WERI-Rb-1 (cell line): ENCODE measurements around the gene AHNAK.

Experiments used
- DNase-seq: peaks from one replicate; pipeline ENCODE4 v3.0.0-alpha.2; 2020
- H3K27ac ChIP-seq: fragments of 250-450 bp; sonication (Bioruptor Pico); 2 replicates; pipeline ENCODE4 v1.5.1; 2020; ENCODE audit warnings: mild to moderate bottlenecking, moderate library complexity
- H3K27me3 ChIP-seq: fragments of 250-450 bp; sonication (Bioruptor Pico); 2 replicates; pipeline ENCODE4 v1.5.1; 2021; ENCODE audit warnings: mild to moderate bottlenecking, low read depth, moderate library complexity; ENCODE audit not compliant: insufficient read depth, severe bottlenecking
- H3K36me3 ChIP-seq: fragments of 250-450 bp; sonication (Bioruptor Pico); 2 replicates; pipeline ENCODE4 v1.5.1; 2020; ENCODE audit warnings: mild to moderate bottlenecking, moderate library complexity
- H3K4me3 ChIP-seq: 2 replicates; pipeline ENCODE4 v1.5.1; 2011; ENCODE audit warnings: low read depth, mild to moderate bottlenecking, control low read depth, low read length
- H3K9me3 ChIP-seq: fragments of 250-450 bp; sonication (Bioruptor Pico); 2 replicates; pipeline ENCODE4 v1.5.1; 2021; ENCODE audit warnings: mild to moderate bottlenecking, moderate library complexity; ENCODE audit not compliant: severe bottlenecking
- CTCF ChIP-seq: IDR thresholded peaks from 2 replicates; pipeline ENCODE4 v1.5.1; 2011; ENCODE audit warnings: low read depth, mild to moderate bottlenecking, control low read depth, inconsistent platforms, low read length

Gene AHNAK

DNA sequence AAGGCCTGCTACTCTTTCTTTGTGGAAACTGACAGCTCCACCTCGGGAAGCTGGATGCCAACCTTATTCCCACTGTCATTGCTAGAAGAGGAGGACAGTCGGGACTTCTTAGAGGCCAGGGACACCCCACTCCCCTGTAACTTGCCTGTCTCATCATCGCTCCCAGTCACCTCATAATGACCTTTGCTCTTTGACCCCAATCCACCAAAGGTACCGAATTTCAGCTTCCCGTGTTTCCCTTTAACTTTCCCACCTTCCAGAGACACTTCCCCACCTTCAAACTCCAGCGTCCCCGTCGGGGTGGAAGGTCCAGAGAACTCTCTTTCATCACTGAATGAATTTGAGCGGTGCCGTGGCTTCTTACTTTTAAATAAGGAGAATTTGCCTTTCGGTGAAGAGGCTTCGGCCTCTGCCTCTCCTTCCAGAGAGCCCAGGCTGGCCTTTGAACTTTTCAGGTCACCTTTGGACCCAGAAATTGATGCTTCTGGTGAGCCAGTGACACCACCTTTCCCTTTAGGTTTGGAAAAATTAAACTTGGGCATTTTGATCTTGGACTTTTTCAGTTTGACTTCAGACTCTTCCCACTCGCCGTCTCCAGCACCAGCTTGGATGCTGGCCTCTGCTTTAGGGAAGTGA is 29.8 kb downstream of the AHNAK start:
- peaks cover 12% of the 10 kb centered on the region for H3K27me3 ChIP-seq
- H3K9me3 ChIP-seq: no peaks in the 10 kb centered on the region
- DNase-seq: no peak
- no peak for TF ChIP-seq CTCF
- H3K27ac ChIP-seq: no peak overlapping the region
- H3K36me3 ChIP-seq: no peaks in the 10 kb centered on the region
- H3K4me3 ChIP-seq: no peak overlapping the region

- Histone ChIP-seq H3K9me3 (no peaks in the 10 kb centered on the region), H3K36me3 (no peaks in the 10 kb centered on the region), H3K27ac (no peak overlapping the region), H3K27me3 (peaks cover under 1% of the 10 kb centered on the region), H3K4me3 (no peak overlapping the region)
- DNase-seq: no peak
- no peak for TF ChIP-seq CTCF
Measured at GRCh38 chr11:62514151-62514550, 32.5 kb downstream of the AHNAK start.

- Histone ChIP-seq H3K36me3 (no peaks in the 10 kb centered on the region), H3K4me3 (no peak overlapping the region), H3K27ac (no peak overlapping the region), H3K9me3 (no peaks in the 10 kb centered on the region), H3K27me3 (no peaks in the 10 kb centered on the region)
- no peak for TF ChIP-seq CTCF
- no peak for DNase-seq
Measured at GRCh38 chr11:62513626-62514025, 33.0 kb downstream of the AHNAK start.

DNA sequence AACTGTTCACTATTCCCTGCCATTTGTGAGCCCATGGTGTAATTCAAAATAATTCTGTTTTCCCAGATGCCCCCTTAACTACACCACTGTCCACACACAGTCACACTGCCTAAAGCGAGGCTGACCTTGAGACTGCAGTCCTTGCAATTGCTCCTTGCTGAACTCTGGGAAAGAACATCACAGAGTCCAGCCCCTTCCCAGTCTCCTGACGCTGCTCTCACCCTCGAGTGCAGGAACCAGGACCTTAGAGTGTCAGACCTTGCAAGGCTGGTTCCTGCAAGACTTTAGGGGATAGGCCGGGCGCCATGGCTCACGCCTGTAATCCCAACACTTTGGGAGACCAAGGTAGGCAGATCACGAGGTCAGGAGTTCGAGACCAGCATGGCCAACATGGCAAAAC is 33.6 kb downstream of the AHNAK start:
- DNase-seq: no peak

DNA sequence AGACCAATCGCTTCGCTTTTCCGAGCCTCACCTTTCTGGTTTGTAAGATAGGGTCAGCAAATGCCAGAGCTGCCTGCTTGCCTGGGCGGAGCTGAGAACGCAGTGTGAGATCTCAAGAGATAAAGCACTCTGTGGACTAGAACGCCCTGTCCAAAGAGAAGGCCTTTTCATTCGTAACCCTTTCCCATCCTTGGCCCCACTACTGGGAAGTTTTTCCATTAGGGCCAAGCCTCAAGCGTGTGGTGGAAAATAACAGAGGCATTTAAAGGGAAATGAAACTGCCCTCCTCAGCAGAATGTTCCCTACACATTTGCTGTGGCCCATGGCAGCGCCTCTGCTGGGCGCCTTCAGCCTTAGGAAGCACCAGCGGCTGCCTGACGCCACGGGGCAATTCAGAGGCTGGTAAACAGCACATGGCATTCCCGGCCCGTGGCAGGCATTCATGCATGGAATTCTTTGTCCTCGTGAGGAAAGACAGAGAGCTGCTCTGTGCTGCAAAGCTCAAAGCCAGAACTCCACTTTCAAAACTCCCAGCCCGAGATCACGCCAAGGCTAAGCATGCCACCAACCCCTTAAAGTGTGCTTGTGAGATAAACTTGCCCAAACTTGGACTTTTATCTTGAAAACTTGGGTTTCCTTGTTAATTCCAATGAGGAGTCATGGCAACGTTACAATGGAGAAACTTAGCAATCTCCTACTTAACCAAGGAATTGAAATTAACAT is 38.1 kb downstream of the AHNAK start:
- TF ChIP-seq CTCF: no peak
- Histone ChIP-seq H3K9me3 (no peaks in the 10 kb centered on the region), H3K27me3 (no peaks in the 10 kb centered on the region), H3K27ac (no peak overlapping the region), H3K36me3 (no peaks in the 10 kb centered on the region), H3K4me3 (no peak overlapping the region)
- no peak for DNase-seq

More for the DNA sequence above, 33.6 kb downstream of the AHNAK start:
- H3K27ac ChIP-seq: no peak overlapping the region
- H3K4me3 ChIP-seq: no peak overlapping the region
- TF ChIP-seq CTCF: no peak
- no peaks in the 10 kb centered on the region for H3K9me3 ChIP-seq
- H3K27me3 ChIP-seq: no peaks in the 10 kb centered on the region
- no peaks in the 10 kb centered on the region for H3K36me3 ChIP-seq

- no peak overlapping the region for H3K27ac ChIP-seq
- no peaks in the 10 kb centered on the region for H3K27me3 ChIP-seq
- no peaks in the 10 kb centered on the region for H3K36me3 ChIP-seq
- DNase-seq: no peak
- no peak overlapping the region for H3K4me3 ChIP-seq
- TF ChIP-seq CTCF: no peak
- H3K9me3 ChIP-seq: no peaks in the 10 kb centered on the region
Measured at GRCh38 chr11:62507125-62507422, 39.5 kb downstream of the AHNAK start.
